ENCODE measurements around the gene PEX11B.
"Not testable (repeated sequence)": the region's sequence is repeated elsewhere in the genome, so short reads cannot be mapped to it uniquely, and the experiment has no call there.

Gene PEX11B

GRCh38 chr1:145951526-145951925 is 33.0 kb upstream of the PEX11B start:
- DNase-seq, result no peak

GRCh38 chr1:145949219-145949618 is 30.7 kb upstream of the PEX11B start:
- no peak for DNase-seq

- DNase-seq, result no peak
Observed at GRCh38 chr1:145947551-145947950, 29.0 kb upstream of the PEX11B start.

- DNase-seq, result no peak
Observed at GRCh38 chr1:145946477-145946986, 28.0 kb upstream of the PEX11B start.

- DNase-seq, result no peak
Observed at GRCh38 chr1:145944532-145944931, 26.0 kb upstream of the PEX11B start.

GRCh38 chr1:145942871-145943270 is 24.4 kb upstream of the PEX11B start:
- no peak for DNase-seq

- no peak for DNase-seq
Observed at GRCh38 chr1:145942405-145942804, 23.9 kb upstream of the PEX11B start.

- DNase-seq, result no peak
Observed at GRCh38 chr1:145937436-145937835, 18.9 kb upstream of the PEX11B start.

GRCh38 chr1:145936247-145936646 is 17.7 kb upstream of the PEX11B start:
- no peak for DNase-seq

GRCh38 chr1:145935708-145936107 is 17.2 kb upstream of the PEX11B start:
- no peak for DNase-seq

- DNase-seq, result not testable (repeated sequence)
Observed at GRCh38 chr1:145932522-145933009, 14.0 kb upstream of the PEX11B start.

- DNase-seq, result no peak
Observed at GRCh38 chr1:145927916-145928643, 9.6 kb upstream of the PEX11B start.

GRCh38 chr1:145927063-145927886 is 8.8 kb upstream of the PEX11B start, which contains the start of gene RBM8A:
Gene RBM8A, minus strand, starts transcription at chr1:145927484. Its CDS starts 58 bp downstream, at chr1:145927426.
- DNase-seq, result peak; percentile 100

- DNase-seq, result no peak
Observed at GRCh38 chr1:145926686-145927062, 8.2 kb upstream of the PEX11B start.

- no peak for DNase-seq
Observed at GRCh38 chr1:145922266-145922665, 3.7 kb upstream of the PEX11B start.

- DNase-seq, result not testable (repeated sequence)
Observed at GRCh38 chr1:145920297-145920696, 1.8 kb upstream of the PEX11B start.

GRCh38 chr1:145918992-145919939 is 749 bp upstream of the PEX11B start:
- peak; percentile 23 to 60 for DNase-seq

GRCh38 chr1:145917595-145917994 is 922 bp downstream of the PEX11B start:
- DNase-seq, result no peak

GRCh38 chr1:145916745-145917144 is 1.8 kb downstream of the PEX11B start:
- DNase-seq, result no peak

- DNase-seq, result no peak
Observed at GRCh38 chr1:145912128-145912641, 6.3 kb downstream of the PEX11B start.

- no peak for DNase-seq
Observed at GRCh38 chr1:145908653-145909052, 9.9 kb downstream of the PEX11B start.
